ENCODE measurements around the gene ZNF554.

ZNF554 gene

GRCh38 chr19:2793126-2793525, 26.5 kb upstream of the ZNF554 start:
- TF ChIP-seq ZFX (IDR thresholded peaks at IDR 0.05): no peak
- TF ChIP-seq CTCF (conservative IDR thresholded peaks at IDR 0.05): no peak

GRCh38 chr19:2793577-2793976, 26.1 kb upstream of the ZNF554 start:
- H3K27ac ChIP-seq: no peak overlapping the region
- TF ChIP-seq CTCF (conservative IDR thresholded peaks at IDR 0.05): no peak
- no peak for TF ChIP-seq ZFX (IDR thresholded peaks at IDR 0.05)

More at GRCh38 chr19:2793126-2793525, 26.5 kb upstream of the ZNF554 start:
- no peak overlapping the region for H3K27ac ChIP-seq

GRCh38 chr19:2795827-2796658, 23.6 kb upstream of the ZNF554 start:
- H3K27ac ChIP-seq: peak overlapping the region; percentile 78
- TF ChIP-seq CTCF (conservative IDR thresholded peaks at IDR 0.05) (no peak), ZFX (IDR thresholded peaks at IDR 0.05) (no peak)

- peak overlapping the region; percentile 78 for H3K27ac ChIP-seq
- TF ChIP-seq ZFX (IDR thresholded peaks at IDR 0.05) (no peak), CTCF (conservative IDR thresholded peaks at IDR 0.05) (no peak)
Measured at GRCh38 chr19:2796659-2797266, 22.9 kb upstream of the ZNF554 start.

- H3K27ac ChIP-seq: peak overlapping the region; percentile 78; the same call in 1 of the 2 replicates
- TF ChIP-seq ZFX (IDR thresholded peaks at IDR 0.05): no peak
Measured at GRCh38 chr19:2797280-2797679, 22.4 kb upstream of the ZNF554 start.

- TF ChIP-seq ZFX (IDR thresholded peaks at IDR 0.05): no peak
- H3K27ac ChIP-seq: no peak overlapping the region
Measured at GRCh38 chr19:2798158-2798685, 21.4 kb upstream of the ZNF554 start.

GRCh38 chr19:2798733-2799132, 20.9 kb upstream of the ZNF554 start:
- TF ChIP-seq ZFX (IDR thresholded peaks at IDR 0.05): no peak
- no peak for TF ChIP-seq CTCF (conservative IDR thresholded peaks at IDR 0.05)

GRCh38 chr19:2799273-2800020, 20.2 kb upstream of the ZNF554 start:
- TF ChIP-seq CTCF (conservative IDR thresholded peaks at IDR 0.05) (no peak), ZFX (IDR thresholded peaks at IDR 0.05) (no peak)
- no peak overlapping the region for H3K27ac ChIP-seq

More at GRCh38 chr19:2798733-2799132, 20.9 kb upstream of the ZNF554 start:
- H3K27ac ChIP-seq: no peak overlapping the region

All from C4-2B (cell line).